Activated CD4-positive, alpha-beta T cell treated with anti-CD3 and anti-CD28 coated beads for 36 hours (primary cell): ENCODE measurements around the gene TSPEAR. TPM values are rescaled to one million over a fixed set of nuclear protein-coding genes. Genes with fewer than 3 reads are reported as not detected.
"Not testable (repeated sequence)": the region's sequence is repeated elsewhere in the genome, so short reads cannot be mapped to it uniquely, and the experiment has no call there.

Experiments used
- ATAC-seq: fragments of 200-7000 bp; cut with Tn5 transposase; one replicate; pipeline ENCODE4 v1.10.0; 2021; ENCODE audit warnings: mild to moderate bottlenecking, moderate library complexity
- CTCF ChIA-PET: fragments of 350-600 bp; sonication (Branson Sonifier 250); formaldehyde crosslinking; loops from one replicate; lab custom pipeline; 2021; ENCODE audit warnings: antibody characterized with exemption; lab: Charles Lee
- POLR2A ChIA-PET: fragments of 350-600 bp; sonication (Branson Sonifier 250); formaldehyde crosslinking; loops from one replicate; lab custom pipeline; 2021; ENCODE audit warnings: antibody characterized with exemption, inconsistent platforms; lab: Charles Lee
- DNase-seq: peaks from one replicate; pipeline ENCODE4 v3.0.0-alpha.2; 2020
- H3K27ac Mint-ChIP-seq: one replicate; pipeline ENCODE4 v1.8.0; 2021; ENCODE audit warnings: mixed read lengths
- H3K27me3 Mint-ChIP-seq: one replicate; pipeline ENCODE4 v1.8.0; 2021; ENCODE audit warnings: mixed read lengths
- H3K36me3 Mint-ChIP-seq: one replicate; pipeline ENCODE4 v1.8.0; 2021; ENCODE audit warnings: low read depth, mixed read lengths
- H3K4me1 Mint-ChIP-seq: one replicate; pipeline ENCODE4 v1.8.0; 2021; ENCODE audit warnings: mixed read lengths
- H3K4me3 Mint-ChIP-seq: one replicate; pipeline ENCODE4 v1.8.0; 2021; ENCODE audit warnings: mild to moderate bottlenecking, moderate library complexity, mixed read lengths
- H3K9me3 Mint-ChIP-seq: one replicate; pipeline ENCODE4 v1.8.0; 2021; ENCODE audit warnings: low read depth, mixed read lengths
- intact Hi-C, 2 experiments: fragments of 100-400 bp; cut with DNase I in 1 of 2; cut with micrococcal nuclease in 1 of 2; formaldehyde crosslinking; loops; one replicate each; pipeline versions ENCODE4 v1.14.2 to v1.15.1; 2022 to 2024; cut with DNase I, micrococcal nuclease
- total RNA-seq, 2 experiments: library from RNA; stranded (reverse); gene quantifications; one replicate each; pipeline ENCODE4 v1.2.3, GENCODE V29; 2021

Gene TSPEAR
- total RNA-seq, 2 experiments from 2014 or later, result not detected

- H3K9me3 Mint-ChIP-seq, result peaks cover 12% of the 10 kb centered on the region
- intact Hi-C loops, result no loop called here
- no peaks in the 10 kb centered on the region for H3K36me3 Mint-ChIP-seq
- ChIA-PET CTCF (interaction anchor here (0.6 kb wide), 1 partner anchor 128 kb away, joined by 3 read pairs; no protein-coding TSS in a partner anchor), POLR2A (no interaction called here)
- H3K27me3 Mint-ChIP-seq, result peaks cover 5% of the 10 kb centered on the region
- H3K4me1 Mint-ChIP-seq, result no peaks in the 10 kb centered on the region
- H3K4me3 Mint-ChIP-seq, result no peak within 1 kb of the TSS
- ATAC-seq (no peak), DNase-seq (no peak)
- H3K27ac Mint-ChIP-seq, result no peak within 1 kb of the TSS
Measured at GRCh38 chr21:44666401-44667320, 44.7 kb downstream of the TSPEAR start, which contains the start of gene KRTAP12-2. TSS of gene KRTAP12-2 (minus strand) at chr21:44666927. CDS start at chr21:44666886, 41 bp downstream.

DNA sequence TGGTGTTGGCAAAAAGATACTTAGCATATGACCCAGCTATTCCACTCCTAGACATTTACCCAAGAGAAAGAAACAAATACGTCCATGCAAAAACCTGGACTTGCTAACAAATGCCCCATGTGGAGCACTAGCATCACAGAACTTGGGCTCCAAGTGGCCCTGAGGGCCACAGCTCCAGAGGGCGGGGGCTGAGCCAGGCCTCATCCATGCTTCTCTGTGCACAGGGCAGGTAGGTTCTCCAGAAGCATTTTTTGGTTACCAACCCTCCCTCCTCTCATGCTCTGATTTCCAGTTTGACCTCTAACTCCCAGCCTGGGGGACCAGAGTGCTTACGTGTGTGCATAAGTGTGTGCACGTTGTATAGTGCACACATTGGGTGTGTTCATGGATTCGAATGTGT is 46.7 kb downstream of the TSPEAR start:
- Mint-ChIP-seq H3K4me1 (no peaks in the 10 kb centered on the region), H3K36me3 (no peaks in the 10 kb centered on the region), H3K27me3 (peaks cover 5% of the 10 kb centered on the region), H3K27ac (no peak overlapping the region), H3K9me3 (peaks cover 16% of the 10 kb centered on the region), H3K4me3 (no peak overlapping the region)
- ATAC-seq (no peak), DNase-seq (no peak)
- POLR2A ChIA-PET, result interaction anchor here (0.6 kb wide), 1 partner anchor 267 kb away, joined by 3 read pairs; no protein-coding TSS in a partner anchor
- intact Hi-C loops, result no loop called here
- CTCF ChIA-PET, result interaction anchor here (0.7 to 1.3 kb wide), 2 partner anchors 16 to 129 kb away, joined by 4 to 5 read pairs; no protein-coding TSS in a partner anchor

GRCh38 chr21:44661567-44661966 is 49.8 kb downstream of the TSPEAR start:
- ATAC-seq, CTCF ChIA-PET, POLR2A ChIA-PET, DNase-seq, H3K27me3 Mint-ChIP-seq, H3K4me3 Mint-ChIP-seq, H3K27ac Mint-ChIP-seq, intact Hi-C loops: not testable (repeated sequence)
- H3K9me3 Mint-ChIP-seq, result peaks cover 28% of the 10 kb centered on the region
- H3K4me1 Mint-ChIP-seq, result peaks cover 30% of the 10 kb centered on the region
- H3K36me3 Mint-ChIP-seq, result peaks cover 15% of the 10 kb centered on the region

DNA sequence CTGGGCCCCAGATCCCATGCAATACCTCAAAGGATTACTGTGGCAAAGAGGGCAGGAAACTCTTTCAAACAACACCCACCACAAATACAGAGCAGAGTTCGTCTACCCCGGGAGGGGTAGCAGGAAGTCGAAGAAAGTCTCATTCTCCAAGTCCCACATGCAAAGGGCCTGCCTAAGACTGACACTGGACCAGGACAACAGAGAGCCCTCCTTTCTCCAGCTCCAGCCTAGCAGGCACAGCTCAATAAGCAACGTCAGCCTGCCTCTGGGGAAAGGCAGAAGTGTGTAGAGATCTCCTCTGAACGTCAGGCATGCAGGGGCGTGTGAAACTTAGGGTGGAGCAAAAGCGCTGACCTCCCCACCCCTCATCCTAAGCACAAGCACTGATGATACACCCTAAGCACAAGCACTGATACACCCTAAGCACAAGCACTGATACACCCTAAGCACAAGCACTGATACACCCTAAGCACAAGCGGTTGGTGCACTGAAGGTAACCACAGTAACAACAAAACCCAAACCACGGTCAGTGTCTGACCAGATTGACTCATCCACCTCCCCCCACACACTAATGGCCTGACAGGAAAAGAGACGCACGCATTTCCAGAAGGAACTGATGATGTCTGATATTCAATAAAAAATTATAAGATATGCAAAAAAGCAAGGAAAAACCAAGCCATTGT is 52.3 kb downstream of the TSPEAR start:
- Mint-ChIP-seq H3K9me3 (peaks cover 34% of the 10 kb centered on the region), H3K4me3 (no peak overlapping the region), H3K4me1 (peaks cover 39% of the 10 kb centered on the region), H3K36me3 (peaks cover 17% of the 10 kb centered on the region), H3K27ac (peak overlapping the region; percentile 88), H3K27me3 (no peaks in the 10 kb centered on the region)
- POLR2A ChIA-PET, result interaction anchor here (0.6 kb wide), 1 partner anchor 123 kb away, joined by 3 read pairs; no protein-coding TSS in a partner anchor
- intact Hi-C loops, result no loop called here
- ATAC-seq (peak; percentile 33), DNase-seq (no peak)
- CTCF ChIA-PET, result interaction anchor here (0.6 kb wide), 1 partner anchor 469 kb away, joined by 3 read pairs; no protein-coding TSS in a partner anchor

DNA sequence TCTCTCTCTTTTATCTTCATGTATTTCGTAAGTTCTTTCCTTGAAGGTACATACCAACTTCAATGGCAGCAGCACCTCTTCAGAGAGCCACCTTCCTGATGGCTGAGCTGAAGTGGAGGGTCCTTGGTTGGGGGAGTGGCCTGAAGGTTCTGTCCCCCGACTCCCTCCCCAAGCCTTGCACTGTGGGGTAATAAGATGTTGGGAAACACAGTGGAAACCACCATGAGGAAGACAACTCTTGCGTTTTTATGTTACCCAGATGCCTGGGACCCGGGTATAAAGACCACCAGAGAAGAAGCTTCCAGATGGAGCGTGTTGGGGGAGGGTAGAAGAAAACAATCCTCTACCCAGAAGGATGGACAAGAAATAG is 52.8 kb downstream of the TSPEAR start:
- Mint-ChIP-seq H3K4me3 (no peak overlapping the region), H3K27ac (peak overlapping the region; percentile 88), H3K4me1 (peaks cover 45% of the 10 kb centered on the region), H3K27me3 (no peaks in the 10 kb centered on the region), H3K36me3 (peaks cover 17% of the 10 kb centered on the region), H3K9me3 (peaks cover 31% of the 10 kb centered on the region)
- intact Hi-C loops, result no loop called here
- DNase-seq (no peak), ATAC-seq (no peak)
- CTCF ChIA-PET, result interaction anchor here (0.6 kb wide), 1 partner anchor 470 kb away, joined by 3 read pairs; no protein-coding TSS in a partner anchor
- POLR2A ChIA-PET, result interaction anchor here (0.6 kb wide), 1 partner anchor 123 kb away, joined by 3 read pairs; no protein-coding TSS in a partner anchor

- peaks cover 17% of the 10 kb centered on the region for H3K36me3 Mint-ChIP-seq
- peaks cover 46% of the 10 kb centered on the region for H3K4me1 Mint-ChIP-seq
- peak within 1 kb of the TSS; percentile 88 for H3K27ac Mint-ChIP-seq
- peaks cover 32% of the 10 kb centered on the region for H3K9me3 Mint-ChIP-seq
- intact Hi-C loops, result no loop called here
- ATAC-seq (peak; percentile 72), DNase-seq (peak; percentile 43)
- CTCF ChIA-PET, result no interaction called here
- no peaks in the 10 kb centered on the region for H3K27me3 Mint-ChIP-seq
- H3K4me3 Mint-ChIP-seq, result peak within 1 kb of the TSS; percentile 51
- POLR2A ChIA-PET, result no interaction called here
Measured at GRCh38 chr21:44657635-44658540, 53.5 kb downstream of the TSPEAR start, which contains the start of gene KRTAP12-3. TSS of gene KRTAP12-3 (plus strand) at chr21:44657932. CDS start at chr21:44657980, 48 bp downstream.

GRCh38 chr21:44656868-44657267 is 54.5 kb downstream of the TSPEAR start:
- Mint-ChIP-seq H3K4me3 (peak overlapping the region; percentile 51), H3K36me3 (peaks cover 17% of the 10 kb centered on the region), H3K27me3 (no peaks in the 10 kb centered on the region), H3K9me3 (peaks cover 28% of the 10 kb centered on the region), H3K27ac (peak overlapping the region; percentile 1), H3K4me1 (peaks cover 46% of the 10 kb centered on the region)
- ATAC-seq, result no peak
- no peak for DNase-seq
- intact Hi-C loops, result no loop called here
- POLR2A ChIA-PET, result no interaction called here
- CTCF ChIA-PET, result no interaction called here

DNA sequence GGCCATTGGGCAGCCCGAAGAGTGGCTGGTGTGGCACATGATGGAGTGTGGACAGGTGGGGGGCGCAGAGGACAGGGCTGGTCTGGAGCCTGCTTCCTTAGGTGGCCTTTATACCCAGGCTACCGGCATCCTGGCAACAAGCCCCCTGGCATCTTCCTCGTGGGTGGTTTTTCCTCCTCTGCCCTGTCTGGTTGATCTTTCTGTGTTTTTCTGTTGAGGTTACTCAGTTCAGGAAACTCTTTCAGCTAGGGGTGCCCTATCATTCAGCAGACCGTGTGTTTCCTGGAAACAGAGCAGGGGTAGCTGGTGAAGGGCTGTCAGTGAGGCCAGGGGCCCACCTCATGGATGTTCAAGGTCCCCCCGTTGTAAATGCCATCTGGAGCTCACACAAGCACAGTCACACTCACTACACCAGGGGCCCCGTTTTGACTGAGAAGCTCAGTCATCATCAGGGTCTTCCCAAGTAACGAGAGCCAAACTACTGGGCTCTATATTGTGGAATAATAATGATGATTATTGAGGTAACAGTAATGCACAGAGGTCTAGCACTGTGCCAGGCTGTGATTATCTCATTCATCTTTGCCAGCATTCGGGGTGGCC is 56.7 kb downstream of the TSPEAR start, which contains the start of gene KRTAP12-4:
KRTAP12-4 (minus strand) TSS at position 84 of the 600 bp plus-strand sequence; CDS start at position 39, 45 bp downstream.
- Mint-ChIP-seq H3K27ac (peak within 1 kb of the TSS; percentile 42), H3K4me3 (no peak within 1 kb of the TSS), H3K36me3 (peaks cover 17% of the 10 kb centered on the region), H3K9me3 (peaks cover 23% of the 10 kb centered on the region), H3K27me3 (no peaks in the 10 kb centered on the region), H3K4me1 (peaks cover 46% of the 10 kb centered on the region)
- ChIA-PET POLR2A (interaction anchor here (0.5 kb wide), 1 partner anchor 941 kb away, joined by 3 read pairs; no protein-coding TSS in a partner anchor), CTCF (interaction anchor here (0.8 kb wide), 1 partner anchor 21 kb away, joined by 3 read pairs; no protein-coding TSS in a partner anchor)
- intact Hi-C loops, result loop anchor here in 1 of 2 experiments (5.0 kb wide), 1 partner anchor 37 kb away; no protein-coding TSS in a partner anchor
- ATAC-seq (no peak), DNase-seq (no peak)

DNA sequence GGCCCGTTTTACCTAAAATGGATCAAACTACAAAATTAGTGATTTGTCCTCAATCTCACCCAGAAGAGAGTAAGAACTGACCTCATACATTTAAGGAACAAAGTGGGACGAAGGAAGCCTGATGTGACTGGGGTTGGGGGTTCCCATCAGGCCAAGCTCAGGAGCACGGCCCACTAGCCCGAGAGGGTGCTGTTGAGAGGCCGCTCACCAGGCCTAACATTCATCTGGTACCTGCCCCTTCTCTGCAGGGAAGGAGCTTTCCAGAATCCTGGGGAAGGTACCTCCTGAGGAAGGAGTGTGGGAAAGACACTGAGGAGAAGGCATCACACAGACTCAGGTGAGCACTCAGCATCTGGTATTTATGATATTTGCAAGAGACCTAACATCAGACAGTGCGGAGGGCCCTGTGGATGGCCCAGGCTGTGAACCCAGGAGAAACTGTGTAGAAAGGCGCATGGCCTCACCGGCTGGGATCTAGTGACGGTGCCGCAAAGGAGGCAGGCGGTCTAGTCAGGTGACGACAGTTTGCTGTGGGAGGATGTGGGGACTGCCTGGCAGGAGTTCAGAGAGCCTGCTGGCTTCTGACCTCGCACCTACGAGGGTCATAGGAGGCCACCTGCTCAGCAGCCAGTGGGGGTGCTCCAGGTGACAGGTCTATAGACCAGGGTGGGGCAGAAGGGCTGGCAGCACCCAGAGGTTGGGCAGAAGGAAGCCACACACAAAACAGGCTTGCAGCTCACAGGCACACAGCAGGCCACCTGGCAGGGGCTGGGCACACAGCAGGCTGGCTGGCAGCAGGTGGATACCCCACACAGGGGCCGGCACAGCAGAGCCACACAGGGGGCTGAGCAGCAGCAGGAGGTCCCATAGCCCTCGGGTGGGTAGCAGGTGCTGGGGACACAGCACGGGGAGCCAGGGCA is 57.5 kb downstream of the TSPEAR start:
- Mint-ChIP-seq H3K27me3 (no peaks in the 10 kb centered on the region), H3K27ac (peak overlapping the region; percentile 42), H3K36me3 (peaks cover 17% of the 10 kb centered on the region), H3K4me1 (peaks cover 40% of the 10 kb centered on the region), H3K9me3 (peaks cover 23% of the 10 kb centered on the region), H3K4me3 (no peak overlapping the region)
- CTCF ChIA-PET, result interaction anchor here (0.7 to 0.9 kb wide), 3 partner anchors 20 to 274 kb away, joined by 3 to 4 read pairs (median 4); no protein-coding TSS in a partner anchor
- DNase-seq, result peak; percentile 35
- intact Hi-C loops, result loop anchor here in 1 of 2 experiments (5.0 kb wide), 1 partner anchor 37 kb away; no protein-coding TSS in a partner anchor
- POLR2A ChIA-PET, result interaction anchor here (0.7 kb wide), 2 partner anchors 296 to 1413 kb away, joined by 3 read pairs; no protein-coding TSS in a partner anchor
- no peak for ATAC-seq
